GM18520 (cell line): ENCODE results near the gene CATSPERD.
A peak's percentile ranks its signal among the peaks of the same experiment; 100 is the strongest.
"Not testable (repeated sequence)": the region's sequence is repeated elsewhere in the genome, so short reads cannot be mapped to it uniquely, and the experiment has no call there.

Source experiments
- ATAC-seq: cut with Tn5 transposase; IDR thresholded peaks from one replicate; pipeline ENCODE4 v1.9.1; 2021; ENCODE audit not compliant: unreplicated experiment

CATSPERD gene

DNA sequence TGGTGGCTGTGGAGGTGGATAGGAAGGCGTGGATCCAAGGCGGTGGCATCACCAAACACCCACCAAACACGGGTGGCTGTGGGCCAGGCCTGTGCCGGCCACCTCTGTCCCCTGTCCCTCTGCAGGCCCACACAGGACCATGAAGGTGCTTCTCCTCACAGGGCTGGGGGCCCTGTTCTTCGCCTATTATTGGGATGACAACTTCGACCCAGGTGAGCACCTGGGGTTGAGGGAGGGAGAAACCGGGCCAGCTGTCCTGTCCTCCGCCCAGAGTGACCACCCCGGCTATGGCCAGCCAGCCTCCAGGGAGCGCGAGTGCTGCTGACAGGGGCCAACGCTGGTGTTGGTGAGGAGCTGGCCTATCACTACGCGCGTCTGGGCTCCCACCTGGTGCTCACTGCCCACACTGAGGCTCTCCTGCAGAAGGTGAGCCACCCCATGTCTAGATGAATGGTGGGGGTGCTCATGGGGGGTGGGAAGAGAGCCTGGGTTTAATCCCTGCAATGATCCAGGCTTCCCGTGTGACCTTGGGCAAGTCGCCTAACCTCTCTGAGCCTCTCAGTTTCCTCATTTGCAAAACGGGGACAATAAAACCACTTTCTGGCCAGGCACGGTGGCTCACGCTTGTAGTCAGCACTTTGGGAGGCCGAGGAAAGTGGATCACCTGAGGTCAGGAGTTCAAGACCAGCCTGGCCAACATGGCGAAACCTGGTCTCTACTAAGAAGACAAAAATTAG is 35.6 kb upstream of the CATSPERD start:
- ATAC-seq: no peak

DNA sequence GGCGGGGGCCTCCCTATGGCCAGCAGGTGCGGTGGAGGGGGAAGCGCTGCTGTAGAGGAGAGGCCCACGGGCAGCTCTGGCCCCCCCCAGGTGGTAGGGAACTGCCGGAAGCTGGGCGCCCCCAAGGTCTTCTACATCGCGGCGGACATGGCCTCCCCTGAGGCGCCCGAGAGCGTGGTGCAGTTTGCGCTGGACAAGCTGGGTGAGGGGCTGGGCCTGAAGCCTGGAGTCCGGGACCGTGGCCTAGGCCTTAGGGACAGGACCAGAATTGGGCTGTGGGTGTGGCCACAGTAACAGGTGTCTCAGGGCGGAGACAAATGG is 34.2 kb upstream of the CATSPERD start:
- ATAC-seq: no peak

DNA sequence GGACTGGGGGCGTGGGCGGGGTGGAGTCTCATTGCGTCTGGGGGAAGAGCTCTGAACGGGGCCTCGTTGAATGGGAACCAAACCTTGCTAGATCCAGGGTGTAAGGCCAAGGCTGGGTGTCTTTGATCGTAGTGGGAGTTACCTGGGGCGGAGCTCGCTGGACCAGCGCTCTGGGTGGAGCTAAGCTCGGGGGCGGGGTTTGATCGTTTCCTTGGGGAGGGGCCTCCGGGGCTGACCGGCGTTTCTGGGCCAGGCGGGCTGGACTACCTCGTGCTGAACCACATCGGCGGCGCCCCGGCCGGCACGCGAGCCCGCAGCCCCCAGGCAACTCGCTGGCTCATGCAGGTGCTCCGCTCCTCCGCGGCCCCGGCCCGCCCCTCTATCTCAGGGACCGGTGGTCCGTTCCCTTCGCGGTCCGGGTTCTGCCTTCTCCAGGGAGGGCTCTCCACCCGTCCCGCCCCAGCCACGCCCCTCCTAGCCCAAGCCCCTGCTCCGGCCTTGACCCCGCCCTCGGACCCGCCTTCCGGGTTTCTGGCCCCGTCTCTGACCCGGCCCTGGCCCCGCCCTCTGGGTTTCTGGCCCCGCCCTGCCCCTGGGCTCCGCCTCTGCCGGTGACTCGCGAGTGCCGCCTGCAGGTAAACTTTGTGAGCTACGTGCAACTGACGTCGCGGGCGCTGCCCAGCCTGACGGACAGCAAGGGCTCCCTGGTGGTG is 33.6 kb upstream of the CATSPERD start:
- ATAC-seq: peak; percentile 32

DNA sequence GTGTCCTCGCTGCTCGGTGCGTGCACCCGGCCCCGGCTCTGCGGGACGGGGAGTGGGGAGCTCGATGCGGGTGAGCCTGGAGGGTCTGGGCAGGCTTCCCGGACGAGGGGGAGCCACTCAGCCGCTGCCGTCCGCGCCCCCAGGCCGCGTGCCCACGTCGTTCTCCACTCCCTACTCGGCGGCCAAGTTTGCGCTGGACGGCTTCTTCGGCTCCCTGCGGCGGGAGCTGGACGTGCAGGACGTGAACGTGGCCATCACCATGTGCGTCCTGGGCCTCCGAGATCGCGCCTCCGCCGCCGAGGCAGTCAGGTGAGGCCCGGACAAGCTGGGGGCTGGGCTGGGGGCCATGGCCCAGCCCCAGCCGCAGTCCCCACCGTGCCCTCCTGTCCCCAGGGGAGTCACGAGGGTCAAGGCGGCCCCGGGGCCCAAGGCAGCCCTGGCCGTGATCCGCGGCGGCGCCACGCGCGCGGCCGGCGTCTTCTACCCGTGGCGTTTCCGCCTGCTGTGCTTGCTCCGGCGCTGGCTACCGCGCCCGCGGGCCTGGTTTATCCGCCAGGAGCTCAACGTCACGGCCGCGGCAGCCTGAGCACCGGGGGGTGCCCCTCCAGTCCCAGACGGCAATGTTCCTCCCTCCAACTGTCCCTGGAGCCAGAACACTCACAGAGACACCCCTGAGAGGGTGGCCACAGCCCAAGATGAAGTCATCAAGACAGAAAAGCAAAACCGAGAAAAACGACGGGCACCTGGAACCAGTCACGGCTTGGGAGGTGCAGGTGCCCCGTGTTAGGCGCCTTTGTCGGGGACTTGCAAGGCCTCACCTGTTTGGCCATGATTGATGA is 32.9 kb upstream of the CATSPERD start:
- no peak for ATAC-seq

DNA sequence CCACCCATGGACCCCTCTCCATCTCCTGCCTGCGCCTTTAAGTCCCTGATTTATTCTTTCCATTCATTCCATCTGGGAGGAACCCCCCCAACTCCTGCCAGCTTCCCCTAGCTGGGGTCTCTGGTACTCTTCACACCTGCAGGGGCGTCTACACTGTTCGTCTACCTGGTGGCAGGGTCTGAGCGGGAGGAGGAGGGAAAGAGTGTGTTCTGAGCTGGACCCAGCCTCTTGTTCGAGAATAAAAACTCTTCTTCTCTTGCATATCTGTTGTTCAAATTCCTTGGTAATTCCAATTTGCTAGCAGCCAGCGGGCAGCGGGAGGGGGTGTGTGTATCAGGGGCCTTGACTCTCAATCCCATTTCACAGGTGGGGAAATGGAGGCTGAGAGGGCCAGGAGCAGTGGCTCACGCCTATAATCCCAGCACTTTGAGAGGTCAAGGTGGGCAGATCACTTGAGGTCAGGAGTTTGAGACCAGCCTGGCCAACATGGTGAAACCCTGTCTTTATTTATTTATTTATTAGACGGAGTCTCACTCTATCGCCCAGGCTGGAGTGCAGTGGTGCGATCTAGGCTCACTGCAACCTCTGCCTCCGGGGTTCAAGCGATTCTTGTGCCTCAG is 32.1 kb upstream of the CATSPERD start:
- ATAC-seq: not testable (repeated sequence)

DNA sequence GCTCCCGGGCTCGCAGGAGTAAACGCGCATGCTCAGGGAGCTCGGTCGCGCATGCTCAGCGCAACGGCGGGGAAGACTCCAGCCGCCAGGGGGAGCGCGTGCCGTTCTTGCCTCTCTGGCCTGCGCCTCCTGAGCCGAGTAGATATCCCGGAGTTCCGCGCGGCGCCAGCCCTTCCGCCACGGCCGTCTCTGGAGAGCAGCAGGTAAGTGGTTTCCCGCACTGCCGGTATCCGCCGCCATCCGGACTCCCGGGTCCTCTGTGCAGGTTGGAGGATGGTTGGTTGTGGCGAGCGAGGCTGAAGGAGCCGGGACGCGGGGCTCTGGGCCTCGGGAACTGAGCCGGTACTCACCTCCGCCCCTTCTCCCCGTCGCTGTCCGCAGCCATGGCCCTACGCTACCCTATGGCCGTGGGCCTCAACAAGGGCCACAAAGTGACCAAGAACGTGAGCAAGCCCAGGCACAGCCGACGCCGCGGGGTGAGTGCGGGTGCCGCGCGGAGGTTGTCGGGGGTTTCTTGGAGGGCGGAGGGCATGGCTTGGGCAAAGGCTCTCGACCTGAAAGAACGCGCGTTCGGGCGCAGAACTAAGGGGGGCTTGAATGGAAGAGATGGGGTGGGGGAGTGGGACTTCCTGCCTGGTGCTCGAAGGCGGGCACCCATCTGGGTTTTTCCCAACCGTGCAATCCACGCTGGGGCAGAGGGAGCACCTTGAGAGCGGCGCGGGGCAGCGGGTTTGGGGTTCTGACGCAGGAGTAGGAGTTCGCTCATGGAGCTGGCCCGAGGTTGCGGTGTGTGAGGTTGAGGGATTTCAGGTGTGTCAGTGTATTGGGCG is 30.1 kb upstream of the CATSPERD start, which contains the start of gene RPL36:
RPL36 (plus strand) TSS at position 171 of the 830 bp plus-strand sequence; CDS start at position 384, 213 bp downstream.
- peak; percentile 39 for ATAC-seq

DNA sequence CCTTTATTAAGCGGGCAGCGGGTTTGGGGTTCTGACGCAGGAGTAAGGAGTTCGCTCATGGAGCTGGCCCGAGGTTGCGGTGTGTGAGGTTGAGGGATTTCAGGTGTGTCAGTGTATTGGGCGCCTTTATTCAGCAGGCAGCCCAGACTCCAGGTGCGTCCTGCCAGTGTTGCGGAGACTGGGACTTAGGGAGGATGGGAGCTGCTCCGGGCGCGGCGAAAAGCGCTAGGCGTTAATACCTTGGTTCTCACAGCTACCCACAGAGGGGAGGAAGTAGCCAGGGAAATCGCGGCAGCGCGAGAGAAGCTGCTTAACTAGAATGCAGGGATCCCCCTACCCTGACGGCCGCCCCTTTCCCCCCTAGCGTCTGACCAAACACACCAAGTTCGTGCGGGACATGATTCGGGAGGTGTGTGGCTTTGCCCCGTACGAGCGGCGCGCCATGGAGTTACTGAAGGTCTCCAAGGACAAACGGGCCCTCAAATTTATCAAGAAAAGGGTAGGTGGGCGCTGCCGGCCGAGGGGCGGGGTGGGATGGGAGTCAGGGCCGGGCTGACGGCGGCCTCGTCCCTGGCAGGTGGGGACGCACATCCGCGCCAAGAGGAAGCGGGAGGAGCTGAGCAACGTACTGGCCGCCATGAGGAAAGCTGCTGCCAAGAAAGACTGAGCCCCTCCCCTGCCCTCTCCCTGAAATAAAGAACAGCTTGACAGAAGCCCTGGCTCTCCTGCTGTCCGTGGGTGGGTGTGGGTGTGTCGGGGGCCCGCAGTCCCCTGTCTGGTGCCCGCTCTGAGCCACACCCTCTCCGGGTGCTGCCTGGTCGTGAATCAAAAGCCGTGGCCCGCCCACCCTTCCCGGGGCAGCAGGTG is 29.2 kb upstream of the CATSPERD start:
- no peak for ATAC-seq

DNA sequence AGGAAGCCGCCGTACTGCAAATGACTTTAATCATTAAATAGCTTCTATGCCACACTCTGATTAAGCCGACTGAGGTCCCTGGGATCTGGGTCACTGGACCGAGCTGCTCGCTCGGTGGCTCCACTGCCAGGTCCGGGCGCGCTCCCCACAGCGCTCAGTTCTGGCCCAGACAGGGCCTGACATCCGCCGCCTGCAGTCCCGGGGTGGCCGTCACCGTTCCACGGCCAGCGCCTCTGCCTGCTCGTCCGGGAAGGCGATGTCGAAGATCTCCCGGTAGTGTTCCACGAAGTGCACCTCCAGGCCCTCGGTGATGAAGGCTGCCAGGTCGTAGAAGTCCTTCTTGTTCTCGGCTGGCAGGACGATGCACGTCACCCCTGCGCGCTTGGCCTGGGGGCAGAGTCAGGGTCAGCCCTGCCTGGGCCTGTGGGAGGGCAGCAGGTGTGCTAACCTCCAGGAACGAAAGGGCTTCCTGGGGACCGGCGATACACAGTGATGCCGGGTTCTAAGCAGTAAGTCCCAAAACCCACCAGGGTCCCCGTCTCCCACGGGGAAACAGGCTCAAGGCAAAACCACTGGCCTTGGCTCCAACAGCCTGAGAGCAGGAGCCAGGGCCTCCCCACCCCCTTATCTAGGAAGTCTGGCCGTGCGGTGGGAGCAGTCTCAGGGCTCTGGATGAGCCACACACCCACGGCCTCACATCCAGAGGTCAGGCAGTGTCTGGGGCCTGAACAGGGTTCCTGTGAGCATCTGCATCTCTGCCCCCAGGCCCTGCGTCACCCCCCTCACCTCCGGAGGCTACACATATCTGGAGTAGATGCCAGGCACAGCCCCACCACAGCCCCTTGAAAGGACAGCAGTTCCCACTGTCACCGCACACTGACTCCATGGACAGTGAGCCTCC is 28.4 kb upstream of the CATSPERD start:
- ATAC-seq: no peak

DNA sequence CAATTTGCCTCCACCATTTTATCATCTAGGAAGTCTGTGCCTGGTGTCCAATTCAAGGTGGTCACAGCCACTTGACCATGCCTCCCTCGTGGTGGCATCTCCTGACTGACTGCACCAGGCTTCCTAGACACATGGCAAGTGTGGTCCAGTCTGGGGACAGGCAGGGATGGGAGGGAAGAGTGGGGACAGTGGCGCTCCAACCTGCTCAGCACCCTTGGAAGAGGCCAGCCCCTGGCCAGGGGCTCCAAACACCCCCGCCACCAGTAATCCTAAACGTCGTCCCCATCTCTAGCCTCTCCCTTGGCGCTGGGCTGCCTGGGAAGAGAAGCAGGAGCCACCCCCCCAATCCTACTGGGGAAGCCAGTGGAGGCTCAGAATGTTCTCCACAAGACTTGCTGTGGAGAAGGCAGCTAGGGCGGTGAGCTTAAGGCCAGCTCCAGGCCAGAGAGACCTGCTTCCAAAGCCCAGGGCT is 27.7 kb upstream of the CATSPERD start:
- no peak for ATAC-seq

DNA sequence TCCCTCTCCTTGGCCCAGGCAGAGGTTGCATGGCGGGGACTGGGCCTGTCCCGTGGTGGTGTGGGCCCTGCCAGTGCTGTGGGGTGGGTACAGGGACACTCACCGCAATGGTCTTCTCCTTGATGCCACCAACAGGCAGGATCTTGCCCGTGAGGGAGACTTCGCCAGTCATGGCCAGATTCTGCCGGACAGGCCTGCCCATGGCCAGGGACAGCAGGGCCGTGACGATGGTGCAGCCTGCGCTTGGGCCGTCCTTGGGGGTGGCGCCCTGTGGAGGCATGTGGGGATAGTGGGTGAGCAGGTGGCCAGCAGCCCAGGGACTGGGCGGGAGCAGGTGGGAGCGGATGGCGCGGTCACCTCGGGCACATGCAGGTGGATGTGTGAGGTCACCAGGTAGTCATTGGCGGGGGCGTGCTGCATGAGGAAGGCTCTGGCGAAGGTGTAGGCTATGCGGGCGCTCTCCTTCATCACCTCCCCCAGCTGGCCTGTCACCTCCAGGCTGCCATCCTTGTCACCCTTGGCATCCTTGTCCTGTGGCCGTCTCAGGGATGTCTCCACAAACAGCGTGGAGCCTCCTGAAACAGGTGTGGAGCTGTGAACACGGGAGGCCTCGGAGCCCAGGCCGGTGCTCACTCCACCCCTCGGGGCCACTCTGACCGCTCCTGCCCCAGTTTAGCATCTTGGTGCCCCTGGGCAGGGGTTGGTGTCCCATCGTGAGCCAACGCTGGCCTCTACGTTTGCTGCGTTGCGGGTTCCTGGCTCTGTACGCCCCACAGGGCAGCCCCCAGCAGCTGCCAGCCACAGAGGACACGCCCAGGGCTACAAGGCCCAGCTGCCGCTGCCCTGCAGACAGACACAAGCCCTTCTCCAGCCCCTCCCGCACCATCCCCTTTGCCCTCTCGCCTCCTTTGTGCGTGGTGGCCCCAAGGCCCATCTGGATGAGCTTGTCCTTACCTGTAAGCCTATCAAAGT is 27.0 kb upstream of the CATSPERD start:
- no peak for ATAC-seq

DNA sequence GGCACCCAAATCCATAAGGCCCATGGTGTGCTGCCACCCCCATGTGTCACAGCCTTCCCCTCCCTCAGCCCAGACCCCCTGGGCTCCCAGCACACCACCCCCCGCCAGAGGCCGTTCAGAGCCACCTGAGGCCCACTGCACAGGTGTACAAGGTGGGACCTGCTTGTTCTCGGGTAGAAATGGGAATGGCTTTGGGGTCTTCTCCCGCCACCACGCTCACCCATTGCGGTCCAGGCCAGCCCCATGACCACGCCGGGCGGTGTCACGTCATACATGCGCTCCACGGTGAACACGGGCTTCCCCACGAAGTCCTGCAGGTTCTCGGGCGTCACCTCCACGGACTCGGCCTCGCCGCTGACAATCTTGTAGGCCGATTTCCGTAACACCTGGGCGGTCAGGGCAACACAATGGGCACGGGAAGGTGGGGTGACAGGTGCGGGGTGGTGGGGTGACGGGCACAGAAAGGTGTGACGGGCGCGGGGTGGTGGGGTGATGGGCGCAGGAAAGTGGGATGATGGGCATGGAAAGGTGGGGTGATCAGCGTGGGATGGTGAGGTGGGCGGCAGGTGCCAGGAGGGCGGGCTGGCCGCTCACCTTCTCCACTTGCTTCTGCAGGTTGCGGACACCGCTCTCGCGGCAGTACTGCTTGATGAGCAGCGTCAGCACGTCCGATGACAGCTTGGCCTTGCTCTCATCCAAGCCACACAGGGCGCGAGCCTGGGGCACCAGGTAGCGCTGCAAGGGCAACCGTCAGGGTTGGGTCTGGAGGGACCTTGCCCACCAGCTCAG is 26.1 kb upstream of the CATSPERD start:
- ATAC-seq: no peak

DNA sequence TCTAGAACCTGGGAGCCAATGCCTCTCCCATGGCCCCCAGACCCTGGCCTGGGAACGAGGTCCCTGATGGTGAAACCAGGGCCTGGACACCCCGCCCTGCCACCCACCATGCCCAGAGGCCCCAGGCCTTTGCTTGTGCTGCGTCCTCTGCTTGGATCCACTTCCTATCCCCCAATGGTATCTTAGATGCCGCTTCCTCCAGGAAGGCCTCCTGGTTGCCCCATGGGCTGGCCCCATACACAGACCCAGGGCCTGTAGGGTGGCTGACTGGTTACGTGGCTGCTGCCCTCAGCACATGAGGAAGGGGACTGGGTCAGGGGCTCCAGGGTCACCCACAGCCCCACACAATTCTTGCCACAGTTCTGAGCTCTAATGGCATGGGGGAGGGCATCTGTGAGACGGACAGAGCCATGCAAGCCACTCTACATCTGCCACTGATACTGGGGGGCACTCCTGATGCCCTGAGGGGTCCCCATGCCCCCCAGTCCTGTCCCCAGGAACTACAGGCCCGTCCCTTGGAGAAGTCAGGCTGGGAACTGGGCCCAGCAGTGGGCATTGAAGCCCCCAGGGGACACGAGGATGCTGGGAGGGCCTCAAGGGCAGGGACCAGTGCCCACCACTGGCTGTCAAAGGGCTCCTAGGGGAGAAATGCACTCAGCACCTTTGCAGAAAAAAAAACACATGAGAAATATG is 25.3 kb upstream of the CATSPERD start:
- no peak for ATAC-seq

DNA sequence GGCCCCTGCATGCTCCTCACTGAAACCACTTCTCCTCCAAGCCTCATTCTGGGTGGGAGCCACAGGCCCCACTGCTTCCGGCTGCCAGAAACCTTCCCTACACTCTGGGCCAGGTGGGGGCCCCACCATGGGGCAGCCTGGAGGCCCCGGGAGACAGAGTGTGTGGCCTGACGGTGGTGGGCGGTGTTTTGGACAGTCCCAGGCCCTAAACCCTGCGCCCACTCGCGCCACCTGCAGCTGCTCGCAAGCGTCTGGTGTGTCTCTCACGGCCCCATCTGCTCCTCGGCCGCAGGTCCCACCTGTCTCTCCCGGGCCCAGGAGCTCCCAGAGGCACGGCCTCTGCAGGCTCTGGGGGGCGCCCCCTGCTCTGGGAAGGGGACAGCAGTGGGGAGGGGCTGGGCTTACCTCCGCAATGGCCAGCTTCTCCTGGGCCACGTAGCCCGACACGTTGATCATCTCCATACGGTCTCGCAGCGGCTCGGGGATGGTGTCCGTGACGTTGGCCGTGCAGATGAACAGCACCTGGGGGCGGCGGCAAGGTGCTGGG is 24.7 kb upstream of the CATSPERD start:
- no peak for ATAC-seq

DNA sequence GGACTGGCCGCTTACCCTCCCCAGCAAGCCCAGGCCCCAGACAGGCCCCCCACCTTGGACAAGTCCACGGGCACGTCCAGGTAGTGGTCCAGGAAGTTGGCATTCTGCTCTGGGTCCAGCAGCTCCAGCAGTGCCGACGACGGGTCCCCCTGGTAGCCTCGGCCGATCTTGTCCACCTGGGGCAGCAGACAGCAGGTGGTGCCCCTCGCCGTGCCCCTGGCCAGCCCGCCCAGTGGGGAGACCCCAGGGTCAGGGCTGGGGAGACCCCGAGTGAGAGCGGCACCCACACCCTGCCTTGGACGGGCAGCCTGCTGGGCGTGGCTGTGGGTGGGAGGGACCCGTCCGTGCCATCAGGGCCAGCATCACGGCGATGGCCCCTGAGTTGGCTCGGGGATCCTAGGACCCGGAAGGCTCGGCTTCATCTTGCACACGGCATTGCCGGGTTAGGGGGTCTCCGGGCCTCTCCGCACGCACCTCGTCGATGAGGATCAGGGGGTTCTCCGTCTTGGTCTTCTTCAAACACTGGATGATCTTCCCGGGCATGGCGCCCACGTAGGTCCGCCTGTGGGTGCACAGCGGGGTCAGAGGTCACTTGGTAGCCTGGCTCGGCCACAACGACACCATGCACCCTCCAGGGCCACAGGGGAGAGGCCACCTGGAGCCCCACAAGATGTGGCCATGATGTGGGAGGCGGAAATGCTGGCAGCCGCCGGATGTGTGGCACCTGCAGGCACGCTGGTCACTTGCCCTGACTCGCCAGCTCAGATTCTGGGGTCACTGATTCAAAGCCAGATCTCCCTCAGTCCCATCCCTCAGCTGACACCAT is 24.0 kb upstream of the CATSPERD start:
- ATAC-seq: no peak
